ENCODE data around the gene PREP. TPM values are rescaled to one million over a fixed set of nuclear protein-coding genes. Genes with fewer than 3 reads are reported as not detected.

The PREP gene
- total RNA-seq, 1 experiment from 2014 or later = 69.9 TPM

DNA sequence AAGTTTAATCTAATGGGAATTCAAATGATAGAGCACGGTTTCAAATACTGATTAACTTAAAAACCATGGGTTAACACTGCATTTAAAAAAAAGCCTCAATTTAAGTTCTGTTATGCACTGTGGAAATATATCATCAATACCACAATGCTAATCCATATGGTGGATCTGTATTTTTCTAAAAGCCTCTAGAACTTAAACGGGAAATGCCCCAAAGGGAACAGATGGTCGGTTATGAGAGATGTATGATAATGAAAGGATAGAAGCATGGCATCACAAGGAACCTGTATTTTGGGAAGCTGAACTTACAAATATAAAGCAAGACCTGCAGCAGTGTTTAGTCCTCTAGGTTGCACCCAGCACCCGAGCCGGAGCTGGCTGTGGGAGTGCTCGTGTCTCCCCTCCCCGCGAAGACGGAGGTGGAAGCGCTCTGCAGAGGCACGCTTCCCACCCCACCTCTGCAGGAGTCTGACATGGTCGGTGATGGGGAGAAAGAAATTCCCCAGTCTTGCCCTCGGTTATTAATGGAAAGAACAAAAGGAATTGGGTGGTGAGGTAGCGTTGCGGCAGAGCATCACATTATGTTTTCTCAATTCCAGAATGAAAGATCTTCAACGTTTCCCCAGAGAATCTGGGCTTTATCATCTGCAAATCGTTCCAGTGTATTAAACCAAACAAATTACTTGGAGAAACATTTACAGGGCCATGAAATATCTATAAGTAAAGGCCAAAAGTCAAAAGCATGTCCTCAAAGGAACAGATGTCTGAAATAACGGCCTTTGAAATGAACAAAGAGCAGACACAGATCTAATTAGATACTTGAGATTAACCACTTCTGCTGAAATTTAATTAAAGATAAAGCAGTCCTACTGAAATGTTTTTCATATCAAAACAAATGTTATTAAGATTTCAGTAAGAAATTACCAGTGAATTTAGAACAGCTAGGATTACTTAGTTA is 120.0 kb downstream of the PREP start:
- Mint-ChIP-seq H3K27ac (ENCODE audit: unreplicated experiment) (no peak overlapping the region), H3K27me3 (ENCODE audit: insufficient read depth, unreplicated experiment) (no peaks in the 10 kb centered on the region), H3K4me3 (ENCODE audit: unreplicated experiment) (no peak overlapping the region), H3K9me3 (ENCODE audit: unreplicated experiment) (no peaks in the 10 kb centered on the region), H3K36me3 (ENCODE audit: insufficient read depth, unreplicated experiment) (peaks cover 55% of the 10 kb centered on the region), H3K4me1 (ENCODE audit: low read depth, unreplicated experiment) (no peaks in the 10 kb centered on the region)
- H3K4me1 ChIP-seq = no peaks in the 10 kb centered on the region
- no peak for DNase-seq
- ChIA-PET POLR2A (no interaction called here), CTCF (no interaction called here)
- no peak overlapping the region for H3K4me3 ChIP-seq (ENCODE audit: low read depth, low read length)
- intact Hi-C loops (cut with micrococcal nuclease; ENCODE audit: unreplicated experiment) = no loop called here
- no TSS peak for BruUV-seq (replicated peaks)
- H3K27me3 ChIP-seq (replicated peaks; ENCODE audit: control insufficient read depth, insufficient read depth, low read length) = no peaks in the 10 kb centered on the region
- H3K9me3 ChIP-seq = no peaks in the 10 kb centered on the region
- peaks cover 2% of the 10 kb centered on the region; the same call in 1 of the 2 replicates for H3K36me3 ChIP-seq (ENCODE audit: control insufficient read depth, insufficient read depth, low read length)
- TF ChIP-seq, protein P1, sequence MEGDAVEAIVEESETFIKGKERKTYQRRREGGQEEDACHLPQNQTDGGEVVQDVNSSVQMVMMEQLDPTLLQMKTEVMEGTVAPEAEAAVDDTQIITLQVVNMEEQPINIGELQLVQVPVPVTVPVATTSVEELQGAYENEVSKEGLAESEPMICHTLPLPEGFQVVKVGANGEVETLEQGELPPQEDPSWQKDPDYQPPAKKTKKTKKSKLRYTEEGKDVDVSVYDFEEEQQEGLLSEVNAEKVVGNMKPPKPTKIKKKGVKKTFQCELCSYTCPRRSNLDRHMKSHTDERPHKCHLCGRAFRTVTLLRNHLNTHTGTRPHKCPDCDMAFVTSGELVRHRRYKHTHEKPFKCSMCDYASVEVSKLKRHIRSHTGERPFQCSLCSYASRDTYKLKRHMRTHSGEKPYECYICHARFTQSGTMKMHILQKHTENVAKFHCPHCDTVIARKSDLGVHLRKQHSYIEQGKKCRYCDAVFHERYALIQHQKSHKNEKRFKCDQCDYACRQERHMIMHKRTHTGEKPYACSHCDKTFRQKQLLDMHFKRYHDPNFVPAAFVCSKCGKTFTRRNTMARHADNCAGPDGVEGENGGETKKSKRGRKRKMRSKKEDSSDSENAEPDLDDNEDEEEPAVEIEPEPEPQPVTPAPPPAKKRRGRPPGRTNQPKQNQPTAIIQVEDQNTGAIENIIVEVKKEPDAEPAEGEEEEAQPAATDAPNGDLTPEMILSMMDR (IDR thresholded peaks at IDR 0.05; ENCODE audit: insufficient read depth in 1 of 2, low read depth in 1 of 2, low read length in 1 of 2, severe bottlenecking in 1 of 2, unreplicated experiment in 1 of 2) = no peak

DNA sequence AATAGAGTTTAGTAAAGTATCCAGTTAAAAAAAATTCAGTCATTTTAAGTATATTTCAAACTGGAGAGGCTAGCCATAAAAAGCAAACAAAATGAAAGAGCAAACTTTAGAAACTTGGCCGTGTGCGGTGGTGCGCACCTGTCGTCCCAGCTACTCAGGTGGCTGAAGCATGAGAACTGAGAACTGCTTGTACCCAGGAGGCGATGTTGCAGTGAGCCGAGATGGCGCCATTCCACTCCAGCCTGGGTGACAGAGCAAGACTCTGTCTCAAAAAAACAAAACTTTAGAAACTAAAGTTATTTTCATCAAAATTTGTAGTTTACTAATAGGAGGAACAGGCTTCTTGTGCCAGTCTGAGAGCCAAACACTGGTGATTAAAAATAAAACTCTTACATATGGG is 122.8 kb downstream of the PREP start:
- Mint-ChIP-seq H3K27ac (ENCODE audit: unreplicated experiment) (no peak overlapping the region), H3K36me3 (ENCODE audit: insufficient read depth, unreplicated experiment) (peaks cover 63% of the 10 kb centered on the region), H3K27me3 (ENCODE audit: insufficient read depth, unreplicated experiment) (no peaks in the 10 kb centered on the region), H3K4me1 (ENCODE audit: low read depth, unreplicated experiment) (no peaks in the 10 kb centered on the region), H3K4me3 (ENCODE audit: unreplicated experiment) (no peak overlapping the region), H3K9me3 (ENCODE audit: unreplicated experiment) (no peaks in the 10 kb centered on the region)
- DNase-seq = no peak
- intact Hi-C loops (cut with micrococcal nuclease; ENCODE audit: unreplicated experiment) = no loop called here
- H3K4me3 ChIP-seq (ENCODE audit: low read depth, low read length) = no peak overlapping the region
- H3K36me3 ChIP-seq (ENCODE audit: control insufficient read depth, insufficient read depth, low read length) = peaks cover 2% of the 10 kb centered on the region; the same call in 1 of the 2 replicates
- TF ChIP-seq, protein P1 (IDR thresholded peaks at IDR 0.05; ENCODE audit: insufficient read depth in 1 of 2, low read depth in 1 of 2, low read length in 1 of 2, severe bottlenecking in 1 of 2, unreplicated experiment in 1 of 2) = no peak
- no TSS peak for BruUV-seq (replicated peaks)
- H3K27me3 ChIP-seq (replicated peaks; ENCODE audit: control insufficient read depth, insufficient read depth, low read length) = no peaks in the 10 kb centered on the region
- CTCF ChIA-PET = no interaction called here
- no peaks in the 10 kb centered on the region for H3K4me1 ChIP-seq
- H3K9me3 ChIP-seq = no peaks in the 10 kb centered on the region
- POLR2A ChIA-PET = no interaction called here

DNA sequence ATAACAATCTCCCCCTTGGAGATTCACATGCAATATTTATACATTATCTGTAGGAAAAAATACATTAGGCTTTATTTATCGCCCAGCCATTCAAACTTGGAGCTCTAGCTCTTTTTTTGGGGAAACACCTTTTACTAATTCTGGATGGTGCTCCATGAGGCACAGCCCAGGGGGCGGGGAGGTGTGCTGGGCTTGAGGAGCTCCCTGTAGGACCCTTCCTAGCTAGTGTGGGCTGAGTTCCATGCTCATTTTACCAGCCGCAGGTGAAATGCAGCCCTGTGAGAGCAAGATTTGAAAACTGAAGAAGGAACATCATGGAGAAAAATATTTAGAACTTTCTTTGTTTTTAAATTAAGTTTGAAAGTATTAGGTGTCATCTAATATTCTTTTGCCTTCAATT is 123.4 kb downstream of the PREP start:
- no peaks in the 10 kb centered on the region for H3K27me3 ChIP-seq (replicated peaks; ENCODE audit: control insufficient read depth, insufficient read depth, low read length)
- Mint-ChIP-seq H3K27me3 (ENCODE audit: insufficient read depth, unreplicated experiment) (no peaks in the 10 kb centered on the region), H3K36me3 (ENCODE audit: insufficient read depth, unreplicated experiment) (peaks cover 57% of the 10 kb centered on the region), H3K4me3 (ENCODE audit: unreplicated experiment) (no peak overlapping the region), H3K4me1 (ENCODE audit: low read depth, unreplicated experiment) (no peaks in the 10 kb centered on the region), H3K27ac (ENCODE audit: unreplicated experiment) (no peak overlapping the region), H3K9me3 (ENCODE audit: unreplicated experiment) (no peaks in the 10 kb centered on the region)
- H3K4me3 ChIP-seq (ENCODE audit: low read depth, low read length) = no peak overlapping the region
- H3K4me1 ChIP-seq = no peaks in the 10 kb centered on the region
- intact Hi-C loops (cut with micrococcal nuclease; ENCODE audit: unreplicated experiment) = no loop called here
- ChIA-PET CTCF (no interaction called here), POLR2A (no interaction called here)
- H3K9me3 ChIP-seq = no peaks in the 10 kb centered on the region
- DNase-seq = no peak
- TF ChIP-seq, protein P1 (IDR thresholded peaks at IDR 0.05; ENCODE audit: insufficient read depth in 1 of 2, low read depth in 1 of 2, low read length in 1 of 2, severe bottlenecking in 1 of 2, unreplicated experiment in 1 of 2) = no peak
- no TSS peak for BruUV-seq (replicated peaks)
- H3K36me3 ChIP-seq (ENCODE audit: control insufficient read depth, insufficient read depth, low read length) = peaks cover 2% of the 10 kb centered on the region; the same call in 1 of the 2 replicates
